Erythroblast (primary cell): ENCODE results near the gene CDC42BPA.

Source experiments
- GATA1 ChIP-seq: IDR thresholded peaks from 2 replicates; pipeline ENCODE4 v1.6.1; 2011; ENCODE audit warnings: low read depth, mild to moderate bottlenecking, control low read depth, low read length, moderate library complexity
- POLR2A ChIP-seq: IDR thresholded peaks from 2 replicates; pipeline ENCODE4 v1.6.1; 2011; ENCODE audit warnings: mild to moderate bottlenecking, low read length

- TF ChIP-seq POLR2A (no peak), GATA1 (no peak)
Measured at GRCh38 chr1:227320476-227320875, 2.2 kb upstream of the CDC42BPA start.
